ENCODE data around the gene IL32.
A peak's percentile ranks its signal among the peaks of the same experiment; 100 is the strongest.

The IL32 gene

GRCh38 chr16:3032624-3033023 lies 32.8 kb upstream of the IL32 start:
- Histone ChIP-seq H2AK5ac (ENCODE audit: low read length) (no peak overlapping the region), H2BK15ac (replicated peaks; ENCODE audit: low read depth) (no peak overlapping the region), H3K56ac (ENCODE audit: low read length) (no peak overlapping the region), H3K79me1 (ENCODE audit: low read length) (no peaks in the 10 kb centered on the region), H2BK120ac (ENCODE audit: low read depth, low read length) (no peak overlapping the region), H3K36me3 (ENCODE audit: control insufficient read depth, insufficient read depth, low read length) (no peaks in the 10 kb centered on the region), H3K79me2 (ENCODE audit: control insufficient read depth, insufficient read depth, low read length) (no peaks in the 10 kb centered on the region), H2BK5ac (ENCODE audit: low read length) (no peak overlapping the region), H3K27me3 (ENCODE audit: insufficient read depth, low read length, poor library complexity) (no peaks in the 10 kb centered on the region), H3K9ac (ENCODE audit: low read length) (no peak overlapping the region), H3K4me2 (ENCODE audit: low read length) (no peak overlapping the region), H3K27ac (ENCODE audit: low read depth, low read length) (no peak overlapping the region), H4K5ac (ENCODE audit: low read length) (no peak overlapping the region), H3K4me1 (ENCODE audit: control insufficient read depth, low read depth, low read length) (no peaks in the 10 kb centered on the region), H3K4ac (ENCODE audit: low read depth, low read length) (no peak overlapping the region), H3K18ac (ENCODE audit: low read length) (no peak overlapping the region), H3K4me3 (ENCODE audit: low read length) (no peak overlapping the region), H4K8ac (ENCODE audit: low read depth, low read length) (no peak overlapping the region), H3K23ac (ENCODE audit: low read length) (no peak overlapping the region)
- WGBS (ENCODE audit: extremely low coverage, insufficient coverage, low lambda C conversion rate) = no CpG with 5 or more reads among the region's 7 CpGs
- DNase-seq = no peak

- no CpG with 5 or more reads among the region's 19 CpGs for WGBS (ENCODE audit: extremely low coverage, insufficient coverage, low lambda C conversion rate)
- Histone ChIP-seq H3K56ac (ENCODE audit: low read length) (no peak overlapping the region), H3K79me1 (ENCODE audit: low read length) (no peaks in the 10 kb centered on the region), H3K4ac (ENCODE audit: low read depth, low read length) (no peak overlapping the region), H3K23ac (ENCODE audit: low read length) (no peak overlapping the region), H4K5ac (ENCODE audit: low read length) (no peak overlapping the region), H2BK15ac (replicated peaks; ENCODE audit: low read depth) (no peak overlapping the region), H3K18ac (ENCODE audit: low read length) (no peak overlapping the region), H3K36me3 (ENCODE audit: control insufficient read depth, insufficient read depth, low read length) (no peaks in the 10 kb centered on the region), H2BK120ac (ENCODE audit: low read depth, low read length) (no peak overlapping the region), H3K4me2 (ENCODE audit: low read length) (no peak overlapping the region), H3K27me3 (ENCODE audit: insufficient read depth, low read length, poor library complexity) (no peaks in the 10 kb centered on the region), H2BK5ac (ENCODE audit: low read length) (no peak overlapping the region), H3K4me1 (ENCODE audit: control insufficient read depth, low read depth, low read length) (no peaks in the 10 kb centered on the region), H4K8ac (ENCODE audit: low read depth, low read length) (no peak overlapping the region), H3K79me2 (ENCODE audit: control insufficient read depth, insufficient read depth, low read length) (no peaks in the 10 kb centered on the region), H3K27ac (ENCODE audit: low read depth, low read length) (no peak overlapping the region), H3K9ac (ENCODE audit: low read length) (no peak overlapping the region), H2AK5ac (ENCODE audit: low read length) (no peak overlapping the region), H3K4me3 (ENCODE audit: low read length) (no peak overlapping the region)
- no peak for DNase-seq
Observed at GRCh38 chr16:3035289-3035971, 30.0 kb upstream of the IL32 start.

GRCh38 chr16:3035972-3036725 lies 29.3 kb upstream of the IL32 start:
- H3K79me1 ChIP-seq (ENCODE audit: low read length) = no peaks in the 10 kb centered on the region
- H3K9ac ChIP-seq (ENCODE audit: low read length) = peak overlapping the region; percentile 47
- no peak overlapping the region for H3K27ac ChIP-seq (ENCODE audit: low read depth, low read length)
- no peaks in the 10 kb centered on the region for H3K27me3 ChIP-seq (ENCODE audit: insufficient read depth, low read length, poor library complexity)
- no peak overlapping the region for H3K4me3 ChIP-seq (ENCODE audit: low read length)
- no peak overlapping the region for H4K8ac ChIP-seq (ENCODE audit: low read depth, low read length)
- no peaks in the 10 kb centered on the region for H3K36me3 ChIP-seq (ENCODE audit: control insufficient read depth, insufficient read depth, low read length)
- H4K5ac ChIP-seq (ENCODE audit: low read length) = no peak overlapping the region
- no peak overlapping the region for H2BK5ac ChIP-seq (ENCODE audit: low read length)
- peak overlapping the region; percentile 60 for H3K56ac ChIP-seq (ENCODE audit: low read length)
- WGBS (ENCODE audit: extremely low coverage, insufficient coverage, low lambda C conversion rate) = no CpG with 5 or more reads among the region's 40 CpGs
- H3K23ac ChIP-seq (ENCODE audit: low read length) = no peak overlapping the region
- H3K4me1 ChIP-seq (ENCODE audit: control insufficient read depth, low read depth, low read length) = no peaks in the 10 kb centered on the region
- no peak overlapping the region for H3K4ac ChIP-seq (ENCODE audit: low read depth, low read length)
- H3K18ac ChIP-seq (ENCODE audit: low read length) = no peak overlapping the region
- no peak overlapping the region for H2BK120ac ChIP-seq (ENCODE audit: low read depth, low read length)
- H3K79me2 ChIP-seq (ENCODE audit: control insufficient read depth, insufficient read depth, low read length) = no peaks in the 10 kb centered on the region
- DNase-seq = no peak
- H2AK5ac ChIP-seq (ENCODE audit: low read length) = no peak overlapping the region
- no peak overlapping the region for H2BK15ac ChIP-seq (replicated peaks; ENCODE audit: low read depth)
- peak overlapping the region; percentile 36 for H3K4me2 ChIP-seq (ENCODE audit: low read length)

DNA sequence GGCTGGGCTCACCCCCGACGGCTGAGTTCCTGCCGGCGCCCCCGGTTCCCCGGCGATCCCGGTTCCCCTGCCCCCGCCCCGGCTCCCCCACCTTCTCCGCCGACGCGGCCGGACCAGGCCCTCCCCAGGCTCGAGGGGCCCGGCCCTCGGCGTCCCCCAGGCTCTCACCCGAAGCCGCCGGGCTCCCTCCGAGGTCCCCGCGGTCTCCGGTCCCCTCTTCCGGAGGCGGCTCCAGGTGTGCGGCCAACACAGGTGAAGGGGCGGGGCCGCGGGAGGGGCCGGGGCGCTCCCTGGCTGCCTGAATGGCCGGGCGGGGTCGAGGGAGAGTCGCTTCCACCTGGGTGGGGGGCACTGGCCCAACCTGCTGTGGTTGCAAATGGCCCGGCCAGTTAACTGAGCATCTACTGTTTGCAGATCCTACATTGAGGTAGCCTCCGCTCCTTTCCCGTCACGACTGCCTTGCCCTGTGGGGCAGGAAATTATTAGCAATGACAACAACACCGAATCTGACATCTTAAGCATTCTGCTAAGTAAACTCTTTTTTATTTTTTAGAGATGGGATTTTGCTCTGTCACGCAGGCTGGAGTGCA lies 28.6 kb upstream of the IL32 start, which contains the start of gene BICDL2:
BICDL2 (minus strand) TSS at position 219 of the 590 bp plus-strand sequence. CDS start 1,448 bp downstream, outside the sequence.
- H2BK15ac ChIP-seq (replicated peaks; ENCODE audit: low read depth) = no peak within 1 kb of the TSS
- H2BK5ac ChIP-seq (ENCODE audit: low read length) = no peak within 1 kb of the TSS
- no peaks in the 10 kb centered on the region for H3K4me1 ChIP-seq (ENCODE audit: control insufficient read depth, low read depth, low read length)
- H2AK5ac ChIP-seq (ENCODE audit: low read length) = no peak within 1 kb of the TSS
- no peak within 1 kb of the TSS for H3K4me3 ChIP-seq (ENCODE audit: low read length)
- H3K79me2 ChIP-seq (ENCODE audit: control insufficient read depth, insufficient read depth, low read length) = no peaks in the 10 kb centered on the region
- no peak within 1 kb of the TSS for H3K23ac ChIP-seq (ENCODE audit: low read length)
- no peaks in the 10 kb centered on the region for H3K79me1 ChIP-seq (ENCODE audit: low read length)
- peak within 1 kb of the TSS; percentile 60 for H3K56ac ChIP-seq (ENCODE audit: low read length)
- H3K4me2 ChIP-seq (ENCODE audit: low read length) = peak within 1 kb of the TSS; percentile 36
- no peak within 1 kb of the TSS for H3K18ac ChIP-seq (ENCODE audit: low read length)
- no CpG with 5 or more reads among the region's 44 CpGs for WGBS (ENCODE audit: extremely low coverage, insufficient coverage, low lambda C conversion rate)
- no peaks in the 10 kb centered on the region for H3K36me3 ChIP-seq (ENCODE audit: control insufficient read depth, insufficient read depth, low read length)
- H3K4ac ChIP-seq (ENCODE audit: low read depth, low read length) = no peak within 1 kb of the TSS
- no peak within 1 kb of the TSS for H4K5ac ChIP-seq (ENCODE audit: low read length)
- DNase-seq = no peak
- no peaks in the 10 kb centered on the region for H3K27me3 ChIP-seq (ENCODE audit: insufficient read depth, low read length, poor library complexity)
- no peak within 1 kb of the TSS for H2BK120ac ChIP-seq (ENCODE audit: low read depth, low read length)
- peak within 1 kb of the TSS; percentile 47 for H3K9ac ChIP-seq (ENCODE audit: low read length)
- no peak within 1 kb of the TSS for H3K27ac ChIP-seq (ENCODE audit: low read depth, low read length)
- H4K8ac ChIP-seq (ENCODE audit: low read depth, low read length) = no peak within 1 kb of the TSS

DNA sequence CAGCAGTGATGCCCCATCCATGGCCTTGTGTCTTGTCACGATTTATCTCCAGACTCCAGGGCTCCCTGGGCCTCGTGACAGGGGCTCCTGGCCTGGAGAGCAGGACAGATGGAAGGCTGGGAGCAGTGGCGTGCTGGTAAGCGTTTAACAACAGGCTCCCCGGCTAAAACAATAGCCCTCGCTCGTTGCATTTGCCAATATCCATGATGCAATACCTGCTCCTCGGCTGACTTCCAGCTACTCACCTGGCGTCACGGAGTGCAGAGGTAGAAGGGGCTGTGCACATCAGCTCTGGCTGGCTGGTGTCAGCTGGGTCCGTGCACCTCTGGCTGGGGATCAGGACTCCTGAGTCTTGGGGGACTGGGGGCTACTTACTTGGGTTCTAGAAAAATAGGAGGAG lies 27.2 kb upstream of the IL32 start:
- Histone ChIP-seq H4K5ac (ENCODE audit: low read length) (no peak overlapping the region), H2BK120ac (ENCODE audit: low read depth, low read length) (no peak overlapping the region), H3K36me3 (ENCODE audit: control insufficient read depth, insufficient read depth, low read length) (no peaks in the 10 kb centered on the region), H4K8ac (ENCODE audit: low read depth, low read length) (no peak overlapping the region), H3K56ac (ENCODE audit: low read length) (peak overlapping the region; percentile 52), H3K9ac (ENCODE audit: low read length) (no peak overlapping the region), H2BK5ac (ENCODE audit: low read length) (no peak overlapping the region), H3K79me2 (ENCODE audit: control insufficient read depth, insufficient read depth, low read length) (no peaks in the 10 kb centered on the region), H3K18ac (ENCODE audit: low read length) (no peak overlapping the region), H3K23ac (ENCODE audit: low read length) (no peak overlapping the region), H2BK15ac (replicated peaks; ENCODE audit: low read depth) (no peak overlapping the region), H3K4ac (ENCODE audit: low read depth, low read length) (no peak overlapping the region), H3K4me2 (ENCODE audit: low read length) (no peak overlapping the region), H3K4me3 (ENCODE audit: low read length) (no peak overlapping the region), H3K4me1 (ENCODE audit: control insufficient read depth, low read depth, low read length) (no peaks in the 10 kb centered on the region), H2AK5ac (ENCODE audit: low read length) (no peak overlapping the region), H3K27me3 (ENCODE audit: insufficient read depth, low read length, poor library complexity) (no peaks in the 10 kb centered on the region), H3K79me1 (ENCODE audit: low read length) (no peaks in the 10 kb centered on the region), H3K27ac (ENCODE audit: low read depth, low read length) (no peak overlapping the region)
- no CpG with 5 or more reads among the region's 11 CpGs for WGBS (ENCODE audit: extremely low coverage, insufficient coverage, low lambda C conversion rate)
- DNase-seq = peak; percentile 77

Measured in mesendoderm (in vitro differentiated cells).